Hematopoietic multipotent progenitor cell treated with erythropoietin and hydrocortisone succinate and interleukin-3 and kit ligand, for 4 days (in vitro differentiated cells): Measurements from ENCODE around the gene SLC25A53.

Source experiments
- DNase-seq: peaks from one replicate; pipeline ENCODE4 v3.0.0-alpha.2; 2015

SLC25A53 gene

GRCh38 chrX:104156630-104157529 is at the start of gene SLC25A53:
Gene SLC25A53, minus strand, starts transcription at chrX:104157009. Its CDS starts 51,752 bp downstream, at chrX:104105257.
- peak; percentile 94 for DNase-seq

- no peak for DNase-seq
Observed at GRCh38 chrX:104205548-104205947, 48.7 kb upstream of the SLC25A53 start.

GRCh38 chrX:104195489-104196084 is 38.8 kb upstream of the SLC25A53 start:
- DNase-seq, result peak; percentile 63

- no peak for DNase-seq
Observed at GRCh38 chrX:104195013-104195412, 38.2 kb upstream of the SLC25A53 start.

GRCh38 chrX:104193485-104193884 is 36.7 kb upstream of the SLC25A53 start:
- no peak for DNase-seq

GRCh38 chrX:104189837-104190236 is 33.0 kb upstream of the SLC25A53 start:
- DNase-seq, result no peak

- no peak for DNase-seq
Observed at GRCh38 chrX:104187931-104188330, 31.1 kb upstream of the SLC25A53 start.

- no peak for DNase-seq
Observed at GRCh38 chrX:104183685-104184084, 26.9 kb upstream of the SLC25A53 start.

GRCh38 chrX:104173841-104174240 is 17.0 kb upstream of the SLC25A53 start:
- no peak for DNase-seq

GRCh38 chrX:104172788-104173187 is 16.0 kb upstream of the SLC25A53 start:
- peak; percentile 29 for DNase-seq

- no peak for DNase-seq
Observed at GRCh38 chrX:104172121-104172520, 15.3 kb upstream of the SLC25A53 start.

GRCh38 chrX:104168127-104168526 is 11.3 kb upstream of the SLC25A53 start:
- no peak for DNase-seq

GRCh38 chrX:104166735-104167436 is 10.1 kb upstream of the SLC25A53 start:
- DNase-seq, result peak; percentile 10

GRCh38 chrX:104165894-104166734 is 9.3 kb upstream of the SLC25A53 start, which contains the start of gene FAM199X:
Gene FAM199X, plus strand, starts transcription at chrX:104166453. Its CDS starts 333 bp downstream, at chrX:104166786.
- peak; percentile 92 for DNase-seq

- no peak for DNase-seq
Observed at GRCh38 chrX:104151037-104151436, 5.8 kb downstream of the SLC25A53 start.

- no peak for DNase-seq
Observed at GRCh38 chrX:104141087-104141760, 15.6 kb downstream of the SLC25A53 start.

- DNase-seq, result no peak
Observed at GRCh38 chrX:104137496-104137895, 19.3 kb downstream of the SLC25A53 start.

- DNase-seq, result peak; percentile 87
Observed at GRCh38 chrX:104136241-104137019, 20.4 kb downstream of the SLC25A53 start.

GRCh38 chrX:104135677-104136076 is 21.1 kb downstream of the SLC25A53 start:
- DNase-seq, result no peak

GRCh38 chrX:104134583-104135261 is 22.1 kb downstream of the SLC25A53 start:
- no peak for DNase-seq
